ENCODE data around the gene ABL1.

Gene ABL1

GRCh38 chr9:130917168-130917960 lies 82.3 kb downstream of the ABL1 start:
- DNase-seq, result no peak
- Histone ChIP-seq H3K27me3 (replicated peaks in 2 of 5; ENCODE audit: control insufficient read depth in 4 of 5, insufficient read depth in 5 of 5, low read length in 4 of 5) (peaks cover 0 to 59% (median 13%) of the 10 kb centered on the region in 5 experiments), H3K4me3 (ENCODE audit: control insufficient read depth in 1 of 7, extremely low read depth in 1 of 7, insufficient read depth in 4 of 7, low read depth in 2 of 7, low read length in 6 of 7) (no peak overlapping the region), H3K27ac (ENCODE audit: insufficient read depth in 1 of 2, low read depth in 1 of 2, low read length in 2 of 2, poor library complexity in 1 of 2, severe bottlenecking in 2 of 2) (no peak overlapping the region), H3K4me1 (ENCODE audit: control extremely low read depth in 1 of 4, control insufficient read depth in 4 of 4, insufficient read depth in 4 of 4, low read length in 3 of 4) (no peaks in the 10 kb centered on the region), H3K9me3 (ENCODE audit: control extremely low read depth in 1 of 5, control insufficient read depth in 4 of 5, insufficient read depth in 2 of 5, low read depth in 1 of 5, low read length in 4 of 5) (no peaks in the 10 kb centered on the region), H3K36me3 (ENCODE audit: control insufficient read depth in 4 of 4, insufficient read depth in 4 of 4, low read length in 3 of 4) (no peaks in the 10 kb centered on the region)
- ChIA-PET CTCF (interaction anchor here (0.8 to 1.0 kb wide), 2 partner anchors 50 to 80 kb away, joined by 3 to 4 read pairs; no protein-coding TSS in a partner anchor), POLR2A (no interaction called here)
- 84% methylated on average over 32 of the region's 34 CpGs for WGBS (ENCODE audit: insufficient coverage)

- ChIA-PET POLR2A (interaction anchor here (0.6 kb wide), 1 partner anchor 1189 kb away, joined by 3 read pairs; no protein-coding TSS in a partner anchor), CTCF (interaction anchor here (0.8 to 1.0 kb wide), 3 partner anchors 51 to 79 kb away, joined by 3 to 4 read pairs (median 3); no protein-coding TSS in a partner anchor)
- H3K4me1 ChIP-seq (ENCODE audit: control extremely low read depth in 1 of 4, control insufficient read depth in 4 of 4, insufficient read depth in 4 of 4, low read length in 3 of 4), result no peaks in the 10 kb centered on the region
- 78% methylated on average over 7 of the region's 9 CpGs for WGBS (ENCODE audit: insufficient coverage)
- no peak overlapping the region for H3K27ac ChIP-seq (ENCODE audit: insufficient read depth in 1 of 2, low read depth in 1 of 2, low read length in 2 of 2, poor library complexity in 1 of 2, severe bottlenecking in 2 of 2)
- H3K9me3 ChIP-seq (ENCODE audit: control extremely low read depth in 1 of 5, control insufficient read depth in 4 of 5, insufficient read depth in 2 of 5, low read depth in 1 of 5, low read length in 4 of 5), result no peaks in the 10 kb centered on the region
- H3K36me3 ChIP-seq (ENCODE audit: control insufficient read depth in 4 of 4, insufficient read depth in 4 of 4, low read length in 3 of 4), result no peaks in the 10 kb centered on the region
- no peak for DNase-seq
- no peak overlapping the region for H3K4me3 ChIP-seq (ENCODE audit: control insufficient read depth in 1 of 7, extremely low read depth in 1 of 7, insufficient read depth in 4 of 7, low read depth in 2 of 7, low read length in 6 of 7)
- peaks cover 0 to 64% (median 15%) of the 10 kb centered on the region in 5 experiments for H3K27me3 ChIP-seq (replicated peaks in 2 of 5; ENCODE audit: control insufficient read depth in 4 of 5, insufficient read depth in 5 of 5, low read length in 4 of 5)
Observed at GRCh38 chr9:130918101-130918825, 83.2 kb downstream of the ABL1 start.

- H3K4me3 ChIP-seq (ENCODE audit: control insufficient read depth in 1 of 7, extremely low read depth in 1 of 7, insufficient read depth in 4 of 7, low read depth in 2 of 7, low read length in 6 of 7), result no peak overlapping the region
- H3K4me1 ChIP-seq (ENCODE audit: control extremely low read depth in 1 of 4, control insufficient read depth in 4 of 4, insufficient read depth in 4 of 4, low read length in 3 of 4), result no peaks in the 10 kb centered on the region
- H3K36me3 ChIP-seq (ENCODE audit: control insufficient read depth in 4 of 4, insufficient read depth in 4 of 4, low read length in 3 of 4), result no peaks in the 10 kb centered on the region
- no peak overlapping the region for H3K27ac ChIP-seq (ENCODE audit: insufficient read depth in 1 of 2, low read depth in 1 of 2, low read length in 2 of 2, poor library complexity in 1 of 2, severe bottlenecking in 2 of 2)
- ChIA-PET CTCF (interaction anchor here (1.0 kb wide), 1 partner anchor 52 kb away, joined by 3 read pairs; no protein-coding TSS in a partner anchor), POLR2A (interaction anchor here (0.6 kb wide), 1 partner anchor 1188 kb away, joined by 3 read pairs; no protein-coding TSS in a partner anchor)
- peaks cover 0 to 70% (median 16%) of the 10 kb centered on the region in 5 experiments for H3K27me3 ChIP-seq (replicated peaks in 2 of 5; ENCODE audit: control insufficient read depth in 4 of 5, insufficient read depth in 5 of 5, low read length in 4 of 5)
- WGBS (ENCODE audit: insufficient coverage), result 87% methylated on average over 33 of the region's 33 CpGs
- no peaks in the 10 kb centered on the region for H3K9me3 ChIP-seq (ENCODE audit: control extremely low read depth in 1 of 5, control insufficient read depth in 4 of 5, insufficient read depth in 2 of 5, low read depth in 1 of 5, low read length in 4 of 5)
- no peak for DNase-seq
Observed at GRCh38 chr9:130918826-130919558, 83.9 kb downstream of the ABL1 start.

DNA sequence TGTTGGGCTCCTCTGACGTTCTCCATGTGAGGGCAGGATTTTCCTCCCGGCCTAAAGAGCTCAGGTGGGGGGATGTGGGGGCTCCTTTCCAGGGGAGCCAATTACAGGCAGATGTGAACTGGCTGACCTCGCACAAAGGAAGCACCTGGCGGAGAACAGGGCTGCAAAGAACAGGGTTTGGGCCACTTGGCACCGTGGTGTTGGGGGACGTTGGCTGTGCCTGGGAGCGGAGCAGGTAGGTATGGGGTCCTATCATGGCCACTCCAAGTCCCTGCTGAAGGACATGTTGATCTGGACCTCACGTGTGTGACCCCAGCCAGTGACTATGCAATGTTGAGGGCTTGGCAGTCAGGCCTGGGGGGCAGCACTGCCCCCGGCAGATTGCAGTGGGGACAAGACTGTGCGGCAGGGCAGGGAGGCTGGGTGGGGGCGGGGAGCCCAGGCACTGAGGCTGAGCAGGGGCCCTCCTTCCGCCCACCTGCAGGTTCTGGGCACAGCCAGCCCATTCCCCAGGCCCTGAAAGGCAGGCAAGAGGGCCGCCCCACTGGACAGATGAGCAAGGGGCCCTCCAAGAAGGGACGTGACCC lies 84.6 kb downstream of the ABL1 start:
- peaks cover 0 to 68% (median 16%) of the 10 kb centered on the region in 5 experiments for H3K27me3 ChIP-seq (replicated peaks in 2 of 5; ENCODE audit: control insufficient read depth in 4 of 5, insufficient read depth in 5 of 5, low read length in 4 of 5)
- no peaks in the 10 kb centered on the region for H3K36me3 ChIP-seq (ENCODE audit: control insufficient read depth in 4 of 4, insufficient read depth in 4 of 4, low read length in 3 of 4)
- ChIA-PET CTCF (interaction anchor here (1.0 kb wide), 1 partner anchor 53 kb away, joined by 3 read pairs; no protein-coding TSS in a partner anchor), POLR2A (no interaction called here)
- no peak for DNase-seq
- H3K4me1 ChIP-seq (ENCODE audit: control extremely low read depth in 1 of 4, control insufficient read depth in 4 of 4, insufficient read depth in 4 of 4, low read length in 3 of 4), result no peaks in the 10 kb centered on the region
- WGBS (ENCODE audit: insufficient coverage), result 75% methylated on average over 12 of the region's 14 CpGs
- no peaks in the 10 kb centered on the region for H3K9me3 ChIP-seq (ENCODE audit: control extremely low read depth in 1 of 5, control insufficient read depth in 4 of 5, insufficient read depth in 2 of 5, low read depth in 1 of 5, low read length in 4 of 5)
- no peak overlapping the region for H3K4me3 ChIP-seq (ENCODE audit: control insufficient read depth in 1 of 7, extremely low read depth in 1 of 7, insufficient read depth in 4 of 7, low read depth in 2 of 7, low read length in 6 of 7)
- no peak overlapping the region for H3K27ac ChIP-seq (ENCODE audit: insufficient read depth in 1 of 2, low read depth in 1 of 2, low read length in 2 of 2, poor library complexity in 1 of 2, severe bottlenecking in 2 of 2)

DNA sequence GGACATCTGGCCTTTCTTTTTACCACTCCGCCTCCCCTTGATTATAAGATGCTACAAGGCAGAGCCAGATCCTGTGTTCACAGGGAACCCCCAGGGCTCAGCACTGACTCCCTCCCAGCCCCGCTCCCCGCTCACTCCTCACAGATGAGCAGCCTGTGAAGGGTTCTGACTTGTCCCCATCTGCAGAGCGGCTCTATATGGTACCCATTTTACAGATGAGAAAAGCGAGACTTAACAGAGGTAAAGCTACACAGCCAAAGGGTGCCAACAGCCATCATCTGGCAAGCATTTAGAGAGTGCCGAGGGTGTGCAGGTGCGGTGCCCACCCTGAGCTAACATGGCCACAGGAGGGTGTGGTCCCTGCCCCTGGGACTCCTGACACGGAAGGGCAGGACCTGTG lies 85.2 kb downstream of the ABL1 start:
- WGBS (ENCODE audit: insufficient coverage), result 91% methylated on average over 8 of the region's 8 CpGs
- Histone ChIP-seq H3K27ac (ENCODE audit: insufficient read depth in 1 of 2, low read depth in 1 of 2, low read length in 2 of 2, poor library complexity in 1 of 2, severe bottlenecking in 2 of 2) (no peak overlapping the region), H3K4me3 (ENCODE audit: control insufficient read depth in 1 of 7, extremely low read depth in 1 of 7, insufficient read depth in 4 of 7, low read depth in 2 of 7, low read length in 6 of 7) (no peak overlapping the region), H3K9me3 (ENCODE audit: control extremely low read depth in 1 of 5, control insufficient read depth in 4 of 5, insufficient read depth in 2 of 5, low read depth in 1 of 5, low read length in 4 of 5) (no peaks in the 10 kb centered on the region), H3K27me3 (replicated peaks in 2 of 5; ENCODE audit: control insufficient read depth in 4 of 5, insufficient read depth in 5 of 5, low read length in 4 of 5) (peaks cover 0 to 69% (median 17%) of the 10 kb centered on the region in 5 experiments), H3K36me3 (ENCODE audit: control insufficient read depth in 4 of 4, insufficient read depth in 4 of 4, low read length in 3 of 4) (no peaks in the 10 kb centered on the region), H3K4me1 (ENCODE audit: control extremely low read depth in 1 of 4, control insufficient read depth in 4 of 4, insufficient read depth in 4 of 4, low read length in 3 of 4) (no peaks in the 10 kb centered on the region)
- CTCF ChIA-PET, result no interaction called here
- POLR2A ChIA-PET, result no interaction called here
- DNase-seq, result no peak

DNA sequence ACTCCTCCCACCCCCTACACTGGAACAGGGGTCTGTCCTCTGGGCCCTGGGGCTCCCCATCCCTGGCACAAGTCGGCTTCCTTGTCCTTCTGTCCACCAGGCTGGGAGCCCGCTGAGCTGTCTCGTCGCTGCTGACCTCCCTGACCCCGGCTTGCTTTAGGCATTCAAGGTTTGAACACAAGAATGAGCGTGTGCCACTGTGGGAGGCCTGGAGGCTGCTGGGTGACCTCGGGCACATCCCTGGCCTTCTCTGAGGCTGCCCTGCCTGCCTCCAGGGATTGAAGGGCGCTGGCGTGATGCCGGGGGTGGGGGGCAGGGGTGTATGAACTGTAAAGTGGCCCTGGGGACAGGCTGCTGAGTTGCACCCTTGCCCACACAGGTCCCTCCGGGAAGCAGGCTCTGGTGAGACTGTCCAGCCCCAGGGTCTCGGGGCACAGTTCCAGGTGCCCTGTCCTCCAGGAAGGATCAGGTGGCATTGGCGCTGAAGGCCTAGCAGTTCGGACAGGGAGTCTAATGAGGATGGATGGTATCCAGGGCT lies 85.8 kb downstream of the ABL1 start:
- Histone ChIP-seq H3K36me3 (ENCODE audit: control insufficient read depth in 4 of 4, insufficient read depth in 4 of 4, low read length in 3 of 4) (no peaks in the 10 kb centered on the region), H3K27ac (ENCODE audit: insufficient read depth in 1 of 2, low read depth in 1 of 2, low read length in 2 of 2, poor library complexity in 1 of 2, severe bottlenecking in 2 of 2) (no peak overlapping the region), H3K9me3 (ENCODE audit: control extremely low read depth in 1 of 5, control insufficient read depth in 4 of 5, insufficient read depth in 2 of 5, low read depth in 1 of 5, low read length in 4 of 5) (no peaks in the 10 kb centered on the region), H3K27me3 (replicated peaks in 2 of 5; ENCODE audit: control insufficient read depth in 4 of 5, insufficient read depth in 5 of 5, low read length in 4 of 5) (peaks cover 0 to 74% (median 17%) of the 10 kb centered on the region in 5 experiments), H3K4me1 (ENCODE audit: control extremely low read depth in 1 of 4, control insufficient read depth in 4 of 4, insufficient read depth in 4 of 4, low read length in 3 of 4) (no peaks in the 10 kb centered on the region), H3K4me3 (ENCODE audit: control insufficient read depth in 1 of 7, extremely low read depth in 1 of 7, insufficient read depth in 4 of 7, low read depth in 2 of 7, low read length in 6 of 7) (no peak overlapping the region)
- 89% methylated on average over 14 of the region's 14 CpGs for WGBS (ENCODE audit: insufficient coverage)
- CTCF ChIA-PET, result interaction anchor here (1.0 kb wide), 1 partner anchor 32 kb away, joined by 3 read pairs; no protein-coding TSS in a partner anchor
- POLR2A ChIA-PET, result no interaction called here
- DNase-seq, result no peak
